Prostate gland (tissue), 2 donors: ENCODE data around the gene SLC45A2.

Experiments used
- CTCF ChIP-seq, 4 experiments: fragments of 200-600 bp in 2 of 4; fragments of 450-650 bp in 2 of 4; sonication (generic) in 2 of 4; IDR thresholded peaks; 1 replicate in 3 of 4; 2 replicates in 1 of 4; pipeline ENCODE4 v1.5.1; 2016 to 2019; ENCODE audit warnings: antibody characterized with exemption in 4 of 4, mild to moderate bottlenecking in 2 of 4, moderate library complexity in 2 of 4
- POLR2A ChIP-seq: fragments of 450-650 bp; IDR thresholded peaks from one replicate; pipeline ENCODE4 v1.6.1; 2016; ENCODE audit warnings: antibody characterized with exemption, mild to moderate bottlenecking

GRCh38 chr5:33964132-33964700 lies 20.3 kb downstream of the SLC45A2 start:
- TF ChIP-seq POLR2A: no peak
- no peak for TF ChIP-seq CTCF (IDR thresholded peaks at IDR 0.05)
